GM23338 (cell line): ENCODE measurements around the gene GET3. TPM values are rescaled to one million over a fixed set of nuclear protein-coding genes. Genes with fewer than 3 reads are reported as not detected.
A peak's percentile ranks its signal among the peaks of the same experiment; 100 is the strongest.

Experiments used
- ATAC-seq: fragments of 200-7000 bp; cut with Tn5 transposase; 3 replicates; pipeline ENCODE4 v1.9.1; 2020
- DNase-seq: peaks from one replicate; pipeline ENCODE4 v3.0.0-alpha.2; 2015; ENCODE audit warnings: low spot score
- H2AFZ ChIP-seq: fragments of 200-600 bp; sonication (generic); 2 replicates; pipeline ENCODE4 v1.8.0; 2016; ENCODE audit warnings: antibody characterized with exemption, mild to moderate bottlenecking, moderate library complexity
- H3F3A ChIP-seq: fragments of 200-600 bp; sonication (generic); replicated peaks from 2 replicates; pipeline ENCODE4 v1.8.0; 2017; ENCODE audit warnings: antibody characterized with exemption, mixed run types, low read depth
- H3K27ac ChIP-seq: fragments of 200-600 bp; sonication (generic); 2 replicates; pipeline ENCODE4 v1.6.1; 2016; ENCODE audit warnings: low read depth
- H3K27me3 ChIP-seq: fragments of 200-600 bp; sonication (generic); 2 replicates; pipeline ENCODE4 v1.8.0; 2016; ENCODE audit warnings: mild to moderate bottlenecking, mixed run types, moderate library complexity; ENCODE audit not compliant: insufficient read depth
- H3K36me3 ChIP-seq: fragments of 200-600 bp; sonication (generic); 2 replicates; pipeline ENCODE4 v1.8.0; 2016; ENCODE audit warnings: mild to moderate bottlenecking; ENCODE audit not compliant: insufficient read depth
- H3K4me1 ChIP-seq: fragments of 200-600 bp; sonication (generic); 2 replicates; pipeline ENCODE4 v1.8.0; 2016; ENCODE audit warnings: mild to moderate bottlenecking, moderate library complexity; ENCODE audit not compliant: insufficient read depth
- H3K4me2 ChIP-seq: fragments of 200-600 bp; sonication (generic); 2 replicates; pipeline ENCODE4 v1.7.1; 2017; ENCODE audit warnings: mixed run types
- H3K4me3 ChIP-seq: fragments of 200-600 bp; sonication (generic); 2 replicates; pipeline ENCODE4 v1.6.1; 2016; ENCODE audit warnings: mixed run types
- H3K79me2 ChIP-seq: fragments of 200-600 bp; sonication (generic); replicated peaks from 2 replicates; pipeline ENCODE4 v1.8.0; 2017; ENCODE audit warnings: mild to moderate bottlenecking; ENCODE audit not compliant: insufficient read depth
- H3K9me2 ChIP-seq: fragments of 200-600 bp; sonication (generic); 2 replicates; pipeline ENCODE4 v1.8.0; 2017; ENCODE audit not compliant: insufficient read depth
- H4K20me1 ChIP-seq: fragments of 200-600 bp; sonication (generic); replicated peaks from 2 replicates; pipeline ENCODE4 v1.8.0; 2017; ENCODE audit warnings: mild to moderate bottlenecking; ENCODE audit not compliant: insufficient read depth
- H3K27ac Mint-ChIP-seq: 2 replicates; pipeline ENCODE4 v1.8.0; 2020; ENCODE audit warnings: inconsistent platforms, mild to moderate bottlenecking, moderate library complexity, mixed read lengths
- H3K27me3 Mint-ChIP-seq: 3 replicates; pipeline ENCODE4 v1.8.0; 2022; ENCODE audit warnings: low read depth, mild to moderate bottlenecking, moderate library complexity, mixed read lengths, inconsistent platforms; ENCODE audit not compliant: insufficient read depth, poor library complexity
- H3K36me3 Mint-ChIP-seq: 3 replicates; pipeline ENCODE4 v1.8.0; 2021; ENCODE audit warnings: low read depth, mild to moderate bottlenecking, inconsistent platforms, moderate library complexity, mixed read lengths
- H3K4me1 Mint-ChIP-seq: 3 replicates; pipeline ENCODE4 v1.8.0; 2020; ENCODE audit warnings: mild to moderate bottlenecking, inconsistent platforms, mixed read lengths
- H3K4me3 Mint-ChIP-seq: 3 replicates; pipeline ENCODE4 v1.8.0; 2021; ENCODE audit warnings: moderate library complexity, mild to moderate bottlenecking, inconsistent platforms, mixed read lengths
- H3K9me3 Mint-ChIP-seq: 3 replicates; pipeline ENCODE4 v1.8.0; 2020; ENCODE audit warnings: moderate library complexity, mild to moderate bottlenecking, inconsistent platforms, mixed read lengths
- EZH2phosphoT487 ChIP-seq: fragments of 200-600 bp; sonication (generic); IDR thresholded peaks from one replicate; pipeline ENCODE4 v1.8.1; 2018; ENCODE audit warnings: antibody characterized with exemption; ENCODE audit not compliant: unreplicated experiment
- JUNB ChIP-seq: IDR thresholded peaks from one replicate; pipeline ENCODE4 v1.6.1; 2016; ENCODE audit warnings: antibody characterized with exemption; ENCODE audit not compliant: unreplicated experiment
- NANOG ChIP-seq: IDR thresholded peaks from 2 replicates; pipeline ENCODE4 v1.6.1; 2016; ENCODE audit warnings: antibody characterized with exemption, borderline replicate concordance
- POLR2AphosphoS5 ChIP-seq: IDR thresholded peaks from 2 replicates; pipeline ENCODE4 v1.6.1; 2016; ENCODE audit warnings: antibody characterized with exemption, low read depth
- STAT1 ChIP-seq: IDR thresholded peaks from one replicate; pipeline ENCODE4 v1.6.1; 2016; ENCODE audit warnings: antibody characterized with exemption; ENCODE audit not compliant: unreplicated experiment
- ZNF114 ChIP-seq: fragments of 250-450 bp; sonication (Bioruptor Pico); IDR thresholded peaks from 2 replicates; pipeline ENCODE4 v1.5.0; 2020; ENCODE audit warnings: mild to moderate bottlenecking, moderate library complexity
- ZNF331 ChIP-seq: fragments of 250-450 bp; sonication (Bioruptor Pico); IDR thresholded peaks from 2 replicates; pipeline ENCODE4 v1.5.0; 2020; ENCODE audit warnings: low read depth, mild to moderate bottlenecking, moderate library complexity
- polyA plus RNA-seq: library from polyadenylated mRNA; unstranded; fragments of >200 nt; fragmentation: Nextera tagmentation; extraction: Ambion mirVana; gene quantifications from 2 replicates; pipeline ENCODE4 v1.2.1, GENCODE V29; 2016
- total RNA-seq: library from RNA; depleted of rRNA; stranded (reverse); fragments of >200 nt; shearing (Covaris generic); gene quantifications from 2 replicates; pipeline ENCODE4 v1.2.3, GENCODE V29; 2014
- TF ChIP-seq, protein P1 (sequence below), 2 experiments: fragments of 200-600 bp in 1 of 2; sonication (generic) in 1 of 2; conservative IDR thresholded peaks; 2 replicates each; pipeline versions ENCODE4 v1.5.1 to v1.6.1; 2016 to 2017; ENCODE audit warnings: antibody characterized with exemption in 2 of 2, low read depth in 2 of 2, mild to moderate bottlenecking in 2 of 2, moderate library complexity in 1 of 2
- TF ChIP-seq, protein P2 (sequence below): IDR thresholded peaks from 2 replicates; pipeline ENCODE4 v1.6.1; 2016; ENCODE audit warnings: antibody characterized with exemption

Gene GET3
- total and polyA plus RNA-seq, 2 experiments from 2014 or later: 90.4 to 109 TPM

GRCh38 chr19:12787458-12787857 is 50.2 kb downstream of the GET3 start:
- Mint-ChIP-seq H3K27ac (no peak overlapping the region), H3K4me1 (peaks cover 27% of the 10 kb centered on the region), H3K9me3 (no peaks in the 10 kb centered on the region; the same call in 2 of the 3 replicates), H3K27me3 (peaks cover 29% of the 10 kb centered on the region), H3K4me3 (no peak overlapping the region), H3K36me3 (no peaks in the 10 kb centered on the region; the same call in 2 of the 3 replicates)
- Histone ChIP-seq H3K79me2 (no peaks in the 10 kb centered on the region), H3K4me2 (no peak overlapping the region), H3K4me3 (no peak overlapping the region), H3K27ac (no peak overlapping the region), H4K20me1 (no peaks in the 10 kb centered on the region), H3K36me3 (no peaks in the 10 kb centered on the region), H3K9me2 (no peaks in the 10 kb centered on the region), H3K27me3 (peaks cover 19% of the 10 kb centered on the region), H3K4me1 (peaks cover 32% of the 10 kb centered on the region), H3F3A (peaks cover 26% of the 10 kb centered on the region; the same call in 1 of the 2 replicates), H2AFZ (no peak overlapping the region)
- no peak for ATAC-seq
- DNase-seq: no peak
- no peak for TF ChIP-seq JUNB
- TF ChIP-seq EZH2phosphoT487: no peak

GRCh38 chr19:12788042-12788681 is 50.9 kb downstream of the GET3 start:
- Histone ChIP-seq H3K79me2 (no peaks in the 10 kb centered on the region), H3F3A (peaks cover 32% of the 10 kb centered on the region; the same call in 1 of the 2 replicates), H3K4me2 (peak overlapping the region; percentile 96), H3K4me1 (peaks cover 35% of the 10 kb centered on the region), H3K36me3 (no peaks in the 10 kb centered on the region), H3K27me3 (peaks cover 26% of the 10 kb centered on the region), H4K20me1 (no peaks in the 10 kb centered on the region), H2AFZ (0 out of 2 replicates have a peak overlapping the region, but pooled peaks have one; percentile 5), H3K27ac (0 out of 2 replicates have a peak overlapping the region, but pooled peaks have one; percentile 19), H3K9me2 (no peaks in the 10 kb centered on the region), H3K4me3 (peak overlapping the region; percentile 83)
- H3K36me3 Mint-ChIP-seq: no peaks in the 10 kb centered on the region; the same call in 2 of the 3 replicates
- peaks cover 3% of the 10 kb centered on the region; the same call in 2 of the 3 replicates for H3K9me3 Mint-ChIP-seq
- TF ChIP-seq POLR2AphosphoS5 (no peak), NANOG (no peak)
- TF ChIP-seq, protein P1, sequence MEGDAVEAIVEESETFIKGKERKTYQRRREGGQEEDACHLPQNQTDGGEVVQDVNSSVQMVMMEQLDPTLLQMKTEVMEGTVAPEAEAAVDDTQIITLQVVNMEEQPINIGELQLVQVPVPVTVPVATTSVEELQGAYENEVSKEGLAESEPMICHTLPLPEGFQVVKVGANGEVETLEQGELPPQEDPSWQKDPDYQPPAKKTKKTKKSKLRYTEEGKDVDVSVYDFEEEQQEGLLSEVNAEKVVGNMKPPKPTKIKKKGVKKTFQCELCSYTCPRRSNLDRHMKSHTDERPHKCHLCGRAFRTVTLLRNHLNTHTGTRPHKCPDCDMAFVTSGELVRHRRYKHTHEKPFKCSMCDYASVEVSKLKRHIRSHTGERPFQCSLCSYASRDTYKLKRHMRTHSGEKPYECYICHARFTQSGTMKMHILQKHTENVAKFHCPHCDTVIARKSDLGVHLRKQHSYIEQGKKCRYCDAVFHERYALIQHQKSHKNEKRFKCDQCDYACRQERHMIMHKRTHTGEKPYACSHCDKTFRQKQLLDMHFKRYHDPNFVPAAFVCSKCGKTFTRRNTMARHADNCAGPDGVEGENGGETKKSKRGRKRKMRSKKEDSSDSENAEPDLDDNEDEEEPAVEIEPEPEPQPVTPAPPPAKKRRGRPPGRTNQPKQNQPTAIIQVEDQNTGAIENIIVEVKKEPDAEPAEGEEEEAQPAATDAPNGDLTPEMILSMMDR (conservative IDR thresholded peaks at IDR 0.05; ENCODE audit: low read depth in 2 of 2): no peak
- peak overlapping the region; percentile 75 for H3K27ac Mint-ChIP-seq
- peaks cover 34% of the 10 kb centered on the region for H3K27me3 Mint-ChIP-seq
- DNase-seq (no peak), ATAC-seq (no peak)
- peaks cover 27% of the 10 kb centered on the region for H3K4me1 Mint-ChIP-seq
- peak overlapping the region; percentile 79 for H3K4me3 Mint-ChIP-seq

GRCh38 chr19:12788682-12789097 is 51.4 kb downstream of the GET3 start:
- TF ChIP-seq STAT1 (no peak), JUNB (no peak), POLR2AphosphoS5 (0 out of 2 replicates have a peak, but pooled peaks have one; percentile 27), ZNF331 (no peak), ZNF114 (CRISPR knock-in tag) (no peak)
- TF ChIP-seq, protein P2, sequence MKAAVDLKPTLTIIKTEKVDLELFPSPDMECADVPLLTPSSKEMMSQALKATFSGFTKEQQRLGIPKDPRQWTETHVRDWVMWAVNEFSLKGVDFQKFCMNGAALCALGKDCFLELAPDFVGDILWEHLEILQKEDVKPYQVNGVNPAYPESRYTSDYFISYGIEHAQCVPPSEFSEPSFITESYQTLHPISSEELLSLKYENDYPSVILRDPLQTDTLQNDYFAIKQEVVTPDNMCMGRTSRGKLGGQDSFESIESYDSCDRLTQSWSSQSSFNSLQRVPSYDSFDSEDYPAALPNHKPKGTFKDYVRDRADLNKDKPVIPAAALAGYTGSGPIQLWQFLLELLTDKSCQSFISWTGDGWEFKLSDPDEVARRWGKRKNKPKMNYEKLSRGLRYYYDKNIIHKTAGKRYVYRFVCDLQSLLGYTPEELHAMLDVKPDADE: no peak
- Histone ChIP-seq H3K4me1 (peaks cover 31% of the 10 kb centered on the region), H3K27me3 (peaks cover 27% of the 10 kb centered on the region), H3K9me2 (no peaks in the 10 kb centered on the region), H2AFZ (0 out of 2 replicates have a peak overlapping the region, but pooled peaks have one; percentile 5), H3K4me3 (peak overlapping the region; percentile 83), H3K4me2 (peak overlapping the region; percentile 96), H3K27ac (peak overlapping the region; percentile 85), H3K36me3 (no peaks in the 10 kb centered on the region), H3F3A (peaks cover 29% of the 10 kb centered on the region; the same call in 1 of the 2 replicates), H3K79me2 (no peaks in the 10 kb centered on the region), H4K20me1 (no peaks in the 10 kb centered on the region)
- Mint-ChIP-seq H3K36me3 (no peaks in the 10 kb centered on the region; the same call in 2 of the 3 replicates), H3K4me1 (peaks cover 23% of the 10 kb centered on the region), H3K4me3 (peak overlapping the region; percentile 79), H3K27me3 (peaks cover 37% of the 10 kb centered on the region), H3K9me3 (peaks cover 3% of the 10 kb centered on the region; the same call in 2 of the 3 replicates), H3K27ac (peak overlapping the region; percentile 75)
- DNase-seq: peak; percentile 72
- ATAC-seq: peak; percentile 0; the same call in 1 of the 3 replicates
